ENCODE results near the gene DKK3.

DKK3 gene

DNA sequence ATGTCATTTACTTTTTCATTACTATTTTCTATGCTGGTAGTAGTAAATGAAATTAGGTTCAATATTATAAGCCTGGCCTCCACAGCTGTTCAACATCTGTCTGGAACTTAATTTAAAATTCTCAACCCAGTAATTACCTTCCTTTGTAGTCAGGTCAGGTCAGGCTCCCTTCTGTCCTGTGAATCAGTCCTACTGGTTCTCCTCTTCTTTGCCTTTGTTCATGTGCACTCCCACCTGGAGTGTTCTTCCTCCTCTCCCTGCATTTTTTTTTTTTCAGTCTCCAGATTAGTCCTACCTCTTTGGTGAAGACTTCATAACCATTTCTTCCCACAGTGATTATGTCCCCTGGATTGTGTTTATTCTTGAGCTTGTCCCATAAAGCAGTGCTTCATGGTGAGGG lies 67.9 kb downstream of the DKK3 start:
- DNase-seq (ENCODE audit: low spot score): no peak

DNA sequence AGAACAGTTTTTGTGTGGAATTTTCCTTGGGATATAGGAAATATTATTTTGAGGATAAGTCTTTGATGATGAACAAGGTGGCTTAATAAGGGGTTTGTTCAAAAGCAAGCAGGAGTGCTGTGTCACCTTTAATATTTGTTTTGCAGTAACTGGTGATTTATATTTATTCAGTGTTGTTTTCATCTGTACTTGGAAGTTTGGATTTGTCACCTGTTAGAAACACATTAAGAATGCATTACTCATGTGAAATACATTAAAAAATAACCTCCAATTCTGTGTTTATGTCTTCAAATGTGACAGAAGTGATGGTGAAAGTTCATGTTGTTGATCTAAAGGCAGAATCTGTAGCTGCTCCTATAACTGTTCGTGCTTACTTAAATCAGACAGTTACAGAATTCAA lies 70.5 kb downstream of the DKK3 start:
- DNase-seq (ENCODE audit: low spot score): no peak

DNA sequence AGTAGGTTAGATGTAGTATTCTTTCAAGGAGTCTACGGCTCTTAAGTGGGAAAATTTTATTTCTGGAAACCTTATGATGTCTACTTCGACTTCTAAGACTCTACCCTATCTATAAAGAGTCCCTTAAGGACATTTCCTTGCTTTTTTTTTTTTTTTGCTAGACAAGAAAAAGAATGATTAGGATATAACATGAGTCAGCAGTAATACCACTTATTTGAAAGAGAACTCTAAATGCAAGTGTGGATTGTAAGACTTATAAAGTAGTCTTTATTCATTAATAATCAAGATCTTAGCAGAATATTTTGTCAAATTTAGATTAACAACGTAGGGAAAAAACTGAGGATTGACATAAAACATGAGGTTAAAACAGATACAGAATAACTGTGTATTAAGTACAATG lies 71.0 kb downstream of the DKK3 start:
- DNase-seq (ENCODE audit: low spot score): no peak

DNA sequence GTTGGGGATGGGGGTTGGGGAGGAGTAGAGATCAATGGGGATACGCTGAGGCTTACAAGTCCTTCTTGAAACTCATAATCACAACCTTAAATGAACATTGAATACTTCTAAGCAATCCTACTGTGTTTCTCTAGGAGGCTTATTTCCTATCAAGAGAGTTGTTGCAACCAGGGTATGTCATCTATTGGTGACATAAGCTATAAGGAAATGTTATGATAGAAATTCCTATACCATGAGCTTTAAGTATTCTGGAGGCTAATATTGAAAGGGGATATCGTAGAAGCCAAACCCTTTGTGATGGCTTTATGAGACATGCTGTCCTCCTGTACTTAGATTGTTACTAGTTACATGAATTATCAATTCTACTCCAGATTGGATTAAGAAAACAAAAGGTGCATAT lies 72.9 kb downstream of the DKK3 start:
- DNase-seq (ENCODE audit: low spot score): no peak

DNA sequence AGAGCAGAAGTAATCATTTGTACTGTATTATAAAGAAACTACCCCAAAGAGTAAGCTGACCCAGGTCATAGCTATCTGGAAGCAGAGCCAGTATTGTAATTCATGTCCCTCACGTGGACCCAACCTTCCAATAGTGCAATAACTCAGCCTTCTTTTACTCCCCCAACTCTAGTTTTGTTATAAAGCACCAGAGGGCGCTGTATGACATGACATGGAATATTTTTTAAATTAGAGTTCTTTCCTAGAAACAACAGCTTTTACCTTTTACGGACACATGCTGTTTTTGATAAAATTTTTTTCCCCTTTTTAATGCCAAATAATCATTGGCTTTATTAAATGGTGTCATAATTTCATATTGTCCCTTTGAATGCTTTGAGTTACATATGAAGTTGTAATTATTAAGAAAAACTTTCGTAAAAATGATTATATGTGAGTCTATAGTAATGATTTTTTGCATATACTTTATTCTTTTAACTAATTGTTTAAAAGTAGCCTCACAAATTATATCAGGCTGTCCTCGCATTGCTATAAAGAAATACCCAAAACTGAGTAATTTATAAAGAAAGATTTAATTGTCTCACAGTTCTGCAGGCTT lies 76.9 kb downstream of the DKK3 start:
- peak; percentile 42 for DNase-seq (ENCODE audit: low spot score)

DNA sequence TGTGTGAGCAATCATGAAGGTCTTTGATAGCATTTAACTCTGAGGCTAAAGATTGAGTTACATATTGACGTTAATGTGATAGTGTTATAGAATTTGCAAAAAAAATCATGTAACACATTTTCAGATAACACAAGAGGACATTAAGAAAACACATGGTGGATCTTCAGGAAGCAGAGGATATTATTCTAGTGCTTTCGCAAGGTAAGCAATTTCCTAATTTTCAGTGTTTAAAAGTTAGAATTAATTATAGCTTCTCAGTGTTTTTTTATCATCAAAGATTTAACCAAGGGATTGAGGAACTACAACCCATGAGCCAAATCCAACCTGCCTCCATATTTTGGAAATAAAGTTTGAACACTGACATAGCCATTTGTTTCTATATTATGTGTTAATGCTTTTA lies 78.5 kb downstream of the DKK3 start:
- no peak for DNase-seq (ENCODE audit: low spot score)

DNA sequence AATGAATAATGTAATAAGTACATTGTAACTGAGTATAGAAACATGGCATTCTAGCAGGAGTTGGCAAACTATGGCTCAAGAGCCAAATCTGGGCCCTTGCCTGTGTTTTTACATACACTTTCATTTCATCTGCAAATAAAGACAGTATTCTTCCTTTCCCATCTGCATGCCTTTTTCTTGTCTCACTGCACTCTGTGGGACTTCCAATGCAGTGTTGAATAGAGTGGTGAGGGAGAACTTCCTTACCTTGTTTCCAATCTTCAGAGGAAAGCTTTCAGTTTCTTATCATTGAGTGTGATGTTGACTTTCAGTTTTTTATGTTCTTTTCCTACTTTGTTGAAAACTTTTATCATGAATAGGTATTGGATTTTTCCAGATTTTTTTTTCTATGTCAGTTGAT lies 84.6 kb downstream of the DKK3 start:
- no peak for DNase-seq (ENCODE audit: low spot score)

DNA sequence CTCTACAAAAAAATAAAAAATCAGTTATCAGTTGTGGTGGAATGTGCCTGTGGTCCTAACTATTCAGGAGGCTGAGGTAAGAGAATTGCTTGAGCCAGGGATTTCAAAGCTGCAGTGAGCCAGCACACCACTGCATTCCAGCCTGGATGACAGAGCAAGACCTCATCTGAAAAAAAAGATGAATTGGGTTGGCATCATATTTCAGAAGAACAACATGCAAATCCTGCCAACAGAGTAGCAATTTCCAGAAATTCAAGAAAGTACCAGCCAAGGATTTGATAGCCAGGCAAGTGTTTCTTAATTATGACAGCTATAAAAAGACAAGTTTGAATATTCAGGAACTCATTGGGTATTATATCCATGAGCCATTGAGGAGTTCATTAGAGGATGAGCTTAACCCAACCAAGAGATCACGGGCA lies 91.4 kb downstream of the DKK3 start:
- no peak for DNase-seq (ENCODE audit: low spot score)

DNA sequence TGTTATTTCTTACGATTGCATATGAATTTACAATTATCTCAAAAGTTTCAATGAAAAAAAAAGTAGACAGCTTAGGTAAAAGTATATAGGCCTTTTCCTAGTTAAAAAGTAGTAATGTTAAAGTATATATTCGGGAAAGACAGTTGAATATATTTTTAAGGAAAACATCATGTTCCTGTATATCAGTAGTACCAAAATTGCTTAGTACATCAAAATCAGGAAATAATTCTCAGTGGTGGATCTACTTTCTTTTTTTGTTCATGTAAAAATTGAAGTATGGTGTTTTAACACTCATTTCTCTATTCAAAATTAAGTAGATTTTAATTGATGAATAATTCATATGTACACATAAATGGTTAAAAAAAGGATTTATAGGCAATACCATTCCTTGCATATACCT lies 92.8 kb downstream of the DKK3 start:
- no peak for DNase-seq (ENCODE audit: low spot score)

DNA sequence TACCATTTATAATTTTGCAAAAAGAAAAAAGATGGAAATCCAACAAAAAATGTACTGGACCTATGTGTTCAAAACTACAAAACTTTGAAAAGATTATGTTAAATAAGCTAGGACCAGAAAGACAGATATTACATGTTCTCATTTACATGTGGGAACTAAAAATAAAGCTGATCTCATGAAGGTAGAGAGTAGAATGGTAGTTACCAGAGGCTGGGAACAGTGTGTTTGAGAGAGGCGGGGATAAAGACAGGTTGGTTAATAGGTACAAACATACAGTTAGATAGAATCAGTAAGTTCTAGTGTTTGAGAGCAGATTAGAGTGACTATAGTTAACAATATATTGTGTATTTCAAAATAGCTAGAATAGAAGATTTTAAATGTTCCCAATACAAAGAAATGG lies 95.0 kb downstream of the DKK3 start:
- DNase-seq (ENCODE audit: low spot score): no peak
